Bronchial smooth muscle cell (primary cell): Measurements from ENCODE around the gene RPL13A. TPM values are rescaled to one million over a fixed set of nuclear protein-coding genes. Genes with fewer than 3 reads are reported as not detected.

ENCODE experiments used
- total RNA-seq: library from RNA; depleted of rRNA; stranded (reverse); fragments of >200 nt; gene quantifications from 2 replicates; pipeline ENCODE4 v1.2.1, GENCODE V29; 2014

Gene RPL13A
- 2,925 and 3,389 TPM in 2 replicates for total RNA-seq

GRCh38 chr19:49487277-49488045 lies at the start of gene RPL13A:
Gene RPL13A (plus strand): TSS chr19:49487608. CDS start chr19:49487630, 22 bp downstream.

DNA sequence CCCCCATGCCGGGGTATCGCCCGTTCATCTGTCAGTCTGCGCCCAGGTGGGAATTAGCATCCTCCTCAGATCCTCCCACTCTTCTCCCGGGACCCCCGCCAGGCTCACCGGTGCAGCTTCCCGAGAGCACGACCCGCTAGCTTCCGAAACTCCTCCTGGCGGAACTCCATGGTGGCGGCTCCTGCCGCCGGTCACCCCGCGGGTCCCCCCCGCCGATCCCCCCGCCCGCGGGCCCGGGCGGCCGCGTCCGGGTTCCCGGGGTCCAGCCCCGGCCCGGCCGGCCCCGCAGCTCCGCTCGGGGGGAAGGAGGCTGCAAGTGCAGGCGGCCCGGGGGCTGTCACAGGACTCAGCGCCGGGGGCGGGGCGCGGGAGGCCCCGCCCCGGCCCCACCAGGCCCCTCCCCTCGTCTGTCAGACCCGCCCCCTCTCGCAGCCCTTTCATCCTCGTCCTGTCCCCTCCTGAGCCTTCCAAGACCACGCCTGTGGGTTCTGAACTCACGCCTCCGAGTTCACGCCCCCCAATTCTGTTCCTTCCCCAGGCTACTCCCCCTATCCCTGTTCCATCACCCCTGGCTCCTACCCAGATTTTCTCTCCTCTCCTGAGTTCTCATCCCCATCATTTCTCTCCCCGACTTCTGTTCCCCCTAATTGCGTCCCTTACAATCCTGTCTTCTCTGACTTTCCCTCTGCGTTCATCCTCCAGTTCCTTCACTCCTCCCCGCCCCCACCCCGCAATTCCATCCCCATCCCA lies 46.0 kb upstream of the RPL13A start, which contains the start of gene SLC17A7:
TSS of gene SLC17A7 (minus strand) at position 318 of the 750 bp plus-strand sequence. CDS start at position 170, 148 bp downstream.

GRCh38 chr19:49451430-49452181 lies 35.8 kb upstream of the RPL13A start, which contains the start of gene PIH1D1:
Gene PIH1D1 (minus strand): TSS chr19:49451814. CDS start chr19:49451574, 240 bp downstream.

GRCh38 chr19:49453013-49453756 lies 34.2 kb upstream of the RPL13A start, which contains the start of gene ALDH16A1:
Gene ALDH16A1 (plus strand): TSS chr19:49453225. CDS start chr19:49453332, 107 bp downstream.

GRCh38 chr19:49473868-49474541 lies 13.4 kb upstream of the RPL13A start, which contains the start of gene FLT3LG:
Gene FLT3LG (plus strand): TSS chr19:49474215. CDS start chr19:49474640, 425 bp downstream.

Other genes starting within 250 kb of the RPL13A start
- under 0.01 and 0.09 TPM in 2 replicates for gene SLC6A16, start 162.4 kb upstream of the RPL13A start, total RNA-seq
- gene CD37, start 152.2 kb upstream of the RPL13A start, total RNA-seq = not detected in 2 replicates
- 17.2 and 18.5 TPM in 2 replicates for gene TEAD2, start 125.2 kb upstream of the RPL13A start, total RNA-seq
- 0.16 and 0.26 TPM in 2 replicates for gene DKKL1, start 123.7 kb upstream of the RPL13A start, total RNA-seq
- not detected in 2 replicates for gene KASH5, start 99.4 kb upstream of the RPL13A start, total RNA-seq
- not detected in 2 replicates for gene PTH2, start 64.2 kb upstream of the RPL13A start, total RNA-seq
- not detected in 2 replicates for gene GFY, start 62.2 kb upstream of the RPL13A start, total RNA-seq
- gene SLC17A7, start 46.1 kb upstream of the RPL13A start, total RNA-seq = under 0.01 and 0.16 TPM in 2 replicates
- 101 and 120 TPM in 2 replicates for gene PIH1D1, start 35.8 kb upstream of the RPL13A start, total RNA-seq
- 21.6 and 26.2 TPM in 2 replicates for gene ALDH16A1, start 34.4 kb upstream of the RPL13A start, total RNA-seq
- gene FLT3LG, start 13.4 kb upstream of the RPL13A start, total RNA-seq = 4.9 and 5.3 TPM in 2 replicates
- gene RPS11, start 8.8 kb downstream of the RPL13A start, total RNA-seq = 3,049 and 4,360 TPM in 2 replicates
- 46.5 and 81.8 TPM in 2 replicates for gene FCGRT, start 25.1 kb downstream of the RPL13A start, total RNA-seq
- 231 and 301 TPM in 2 replicates for gene RCN3, start 40.4 kb downstream of the RPL13A start, total RNA-seq
- 96.1 and 100 TPM in 2 replicates for gene NOSIP, start 92.9 kb downstream of the RPL13A start, total RNA-seq
- gene PRRG2, start 93.7 kb downstream of the RPL13A start, total RNA-seq = 0.32 and 1.0 TPM in 2 replicates
- 1.2 and 1.3 TPM in 2 replicates for gene PRR12, start 103.6 kb downstream of the RPL13A start, total RNA-seq
- gene RRAS, start 152.5 kb downstream of the RPL13A start, total RNA-seq = 40.7 and 48.1 TPM in 2 replicates
- gene SCAF1, start 154.6 kb downstream of the RPL13A start, total RNA-seq = 6.7 and 9.0 TPM in 2 replicates
- gene IRF3, start 178.2 kb downstream of the RPL13A start, total RNA-seq = 59.2 and 59.9 TPM in 2 replicates
- gene BCL2L12, start 178.3 kb downstream of the RPL13A start, total RNA-seq = 0.52 and 1.6 TPM in 2 replicates
- gene PRMT1, start 189.7 kb downstream of the RPL13A start, total RNA-seq = 314 and 403 TPM in 2 replicates
- 0.17 and 0.47 TPM in 2 replicates for gene ADM5, start 202.0 kb downstream of the RPL13A start, total RNA-seq
- gene CPT1C, start 203.5 kb downstream of the RPL13A start, total RNA-seq = 26.6 and 34.5 TPM in 2 replicates